Keratinocyte (primary cell): ENCODE results near the gene CKS1B.

ENCODE experiments used
- EZH2 ChIP-seq: IDR thresholded peaks from one replicate; pipeline ENCODE4 v1.6.1; 2012; ENCODE audit warnings: inconsistent platforms, mild to moderate bottlenecking, low read length, moderate library complexity
- TF ChIP-seq, protein P1 (sequence below), 3 experiments: IDR thresholded peaks in 1 of 3; conservative IDR thresholded peaks in 1 of 3; optimal IDR thresholded peaks in 1 of 3; 2 replicates in 2 of 3; 3 replicates in 1 of 3; pipeline versions ENCODE3 to v1.5.1; 2011; ENCODE audit warnings: low read length in 3 of 3, mild to moderate bottlenecking in 3 of 3, moderate library complexity in 2 of 3, control low read depth in 1 of 3, inconsistent platforms in 1 of 3; ENCODE audit not compliant: insufficient read depth in 2 of 3; ENCODE audit errors: extremely low read depth in 1 of 3

DNA sequence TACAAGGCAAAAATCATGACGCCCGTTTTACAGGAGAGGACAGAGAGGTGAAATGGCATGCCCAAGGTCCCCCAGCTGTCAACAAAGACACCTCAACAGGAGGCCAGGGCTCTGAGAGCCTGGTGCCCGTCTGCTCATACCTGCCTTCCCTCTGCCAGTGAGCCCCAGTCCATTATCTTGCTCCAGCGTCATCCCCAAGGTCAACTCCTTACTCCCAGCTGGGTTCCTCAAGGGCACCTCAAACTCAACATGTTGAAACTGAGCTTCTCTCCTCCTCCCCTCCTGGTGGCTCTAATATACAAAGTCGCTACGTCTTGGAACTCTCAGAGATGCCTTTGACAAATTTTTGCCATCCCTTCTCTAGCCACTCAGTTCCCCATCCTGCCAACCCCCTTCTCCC is 21.8 kb upstream of the CKS1B start:
- TF ChIP-seq, protein P1, sequence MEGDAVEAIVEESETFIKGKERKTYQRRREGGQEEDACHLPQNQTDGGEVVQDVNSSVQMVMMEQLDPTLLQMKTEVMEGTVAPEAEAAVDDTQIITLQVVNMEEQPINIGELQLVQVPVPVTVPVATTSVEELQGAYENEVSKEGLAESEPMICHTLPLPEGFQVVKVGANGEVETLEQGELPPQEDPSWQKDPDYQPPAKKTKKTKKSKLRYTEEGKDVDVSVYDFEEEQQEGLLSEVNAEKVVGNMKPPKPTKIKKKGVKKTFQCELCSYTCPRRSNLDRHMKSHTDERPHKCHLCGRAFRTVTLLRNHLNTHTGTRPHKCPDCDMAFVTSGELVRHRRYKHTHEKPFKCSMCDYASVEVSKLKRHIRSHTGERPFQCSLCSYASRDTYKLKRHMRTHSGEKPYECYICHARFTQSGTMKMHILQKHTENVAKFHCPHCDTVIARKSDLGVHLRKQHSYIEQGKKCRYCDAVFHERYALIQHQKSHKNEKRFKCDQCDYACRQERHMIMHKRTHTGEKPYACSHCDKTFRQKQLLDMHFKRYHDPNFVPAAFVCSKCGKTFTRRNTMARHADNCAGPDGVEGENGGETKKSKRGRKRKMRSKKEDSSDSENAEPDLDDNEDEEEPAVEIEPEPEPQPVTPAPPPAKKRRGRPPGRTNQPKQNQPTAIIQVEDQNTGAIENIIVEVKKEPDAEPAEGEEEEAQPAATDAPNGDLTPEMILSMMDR (optimal IDR thresholded peaks at IDR 0.05 in 1 of 3, IDR thresholded peaks at IDR 0.05 in 1 of 3, conservative IDR thresholded peaks at IDR 0.05 in 1 of 3; ENCODE audit: extremely low read depth in 1 of 3, insufficient read depth in 2 of 3, low read length in 3 of 3) = no peak
- no peak for TF ChIP-seq EZH2
